H9 (cell line): ENCODE data around the gene TBC1D23. TPM values are rescaled to one million over a fixed set of nuclear protein-coding genes. Genes with fewer than 3 reads are reported as not detected.
A peak's percentile ranks its signal among the peaks of the same experiment; 100 is the strongest.

Experiments used
- DNase-seq: peaks from one replicate; pipeline ENCODE4 v3.0.0-alpha.2; 2017
- H2AFZ ChIP-seq: one replicate; pipeline ENCODE4 v1.6.1; 2013; ENCODE audit warnings: mild to moderate bottlenecking, low read length, control low read depth, moderate library complexity
- H2AK5ac ChIP-seq: 2 replicates; pipeline ENCODE4 v1.6.1; 2013; ENCODE audit warnings: low read length, control low read depth, mixed read lengths; ENCODE audit not compliant: insufficient read length
- H2BK120ac ChIP-seq: one replicate; pipeline ENCODE4 v1.6.1; 2013; ENCODE audit warnings: low read depth, mild to moderate bottlenecking, low read length, control low read depth, inconsistent platforms; ENCODE audit not compliant: poor library complexity, severe bottlenecking
- H2BK12ac ChIP-seq: 2 replicates; pipeline ENCODE4 v1.6.1; 2013; ENCODE audit warnings: low read length, control low read depth, mixed read lengths, low read depth; ENCODE audit not compliant: insufficient read length
- H2BK15ac ChIP-seq: 2 replicates; pipeline ENCODE4 v1.6.1; 2013; ENCODE audit warnings: low read depth, low read length, control low read depth
- H2BK20ac ChIP-seq: one replicate; pipeline ENCODE4 v1.6.1; 2013; ENCODE audit warnings: low read depth, mild to moderate bottlenecking, low read length, control low read depth, inconsistent platforms; ENCODE audit not compliant: poor library complexity, severe bottlenecking
- H2BK5ac ChIP-seq: 2 replicates; pipeline ENCODE4 v1.6.1; 2013; ENCODE audit warnings: low read length, control low read depth, mixed read lengths; ENCODE audit not compliant: insufficient read length
- H3K14ac ChIP-seq: 2 replicates; pipeline ENCODE4 v1.6.1; 2013; ENCODE audit warnings: low read length, control low read depth; ENCODE audit not compliant: insufficient read depth
- H3K18ac ChIP-seq: 2 replicates; pipeline ENCODE4 v1.6.1; 2013; ENCODE audit warnings: low read depth, mild to moderate bottlenecking, mixed read lengths, low read length, control low read depth; ENCODE audit not compliant: insufficient read length
- H3K23ac ChIP-seq: 2 replicates; pipeline ENCODE4 v1.6.1; 2013; ENCODE audit warnings: low read length, control low read depth, mixed read lengths, low read depth; ENCODE audit not compliant: insufficient read length
- H3K23me2 ChIP-seq: 2 replicates; pipeline ENCODE4 v1.6.1; 2013; ENCODE audit warnings: low read depth, mild to moderate bottlenecking, mixed read lengths, low read length, control low read depth; ENCODE audit not compliant: insufficient read length, poor library complexity, severe bottlenecking
- H3K27ac ChIP-seq: 2 replicates; pipeline ENCODE4 v1.5.1; 2013; ENCODE audit warnings: low read length, control low read depth, mixed read lengths, low read depth; ENCODE audit not compliant: insufficient read length
- H3K27me3 ChIP-seq: 2 replicates; pipeline ENCODE4 v1.6.1; 2013; ENCODE audit warnings: low read length, control low read depth, inconsistent platforms; ENCODE audit not compliant: insufficient read depth
- H3K4ac ChIP-seq: 2 replicates; pipeline ENCODE4 v1.6.1; 2013; ENCODE audit warnings: low read depth, mild to moderate bottlenecking, control low read depth, inconsistent platforms, low read length, moderate library complexity
- H3K4me1 ChIP-seq: 2 replicates; pipeline ENCODE4 v1.6.1; 2013; ENCODE audit warnings: low read length, control low read depth, inconsistent platforms; ENCODE audit not compliant: insufficient read depth
- H3K4me2 ChIP-seq: 2 replicates; pipeline ENCODE4 v1.6.1; 2013; ENCODE audit warnings: low read length, control low read depth, mixed read lengths; ENCODE audit not compliant: insufficient read length, insufficient read depth
- H3K56ac ChIP-seq: 2 replicates; pipeline ENCODE4 v1.6.1; 2013; ENCODE audit warnings: low read depth, mild to moderate bottlenecking, mixed read lengths, low read length, control low read depth; ENCODE audit not compliant: insufficient read length
- H3K79me1 ChIP-seq: 2 replicates; pipeline ENCODE4 v1.6.1; 2013; ENCODE audit warnings: low read depth, mild to moderate bottlenecking, moderate library complexity, low read length, control low read depth, inconsistent platforms; ENCODE audit not compliant: insufficient read depth, poor library complexity, severe bottlenecking
- H3K79me2 ChIP-seq: 2 replicates; pipeline ENCODE4 v1.6.1; 2013; ENCODE audit warnings: low read length, control low read depth, inconsistent platforms; ENCODE audit not compliant: insufficient read depth
- H3K9ac ChIP-seq: 2 replicates; pipeline ENCODE4 v1.6.1; 2013; ENCODE audit warnings: low read length, control low read depth, mixed read lengths; ENCODE audit not compliant: insufficient read length; ENCODE audit errors: extremely low read depth
- H3K9me3 ChIP-seq: one replicate; pipeline ENCODE4 v1.6.1; 2013; ENCODE audit warnings: low read depth, low read length, inconsistent platforms; ENCODE audit not compliant: control insufficient read depth
- H3T11ph ChIP-seq: one replicate; pipeline ENCODE4 v1.6.1; 2013; ENCODE audit warnings: mild to moderate bottlenecking, low read length, control low read depth, inconsistent platforms
- H4K20me1 ChIP-seq: one replicate; pipeline ENCODE4 v1.6.1; 2013; ENCODE audit not compliant: control insufficient read depth, insufficient read length, insufficient read depth
- H4K5ac ChIP-seq: 2 replicates; pipeline ENCODE4 v1.6.1; 2013; ENCODE audit warnings: low read depth, mild to moderate bottlenecking, mixed read lengths, low read length, control low read depth; ENCODE audit not compliant: insufficient read length
- H4K8ac ChIP-seq: replicated peaks from 2 replicates; pipeline ENCODE4 v1.6.1; 2013; ENCODE audit warnings: low read length, control low read depth, mixed read lengths, low read depth; ENCODE audit not compliant: insufficient read length
- H4K91ac ChIP-seq: 2 replicates; pipeline ENCODE4 v1.6.1; 2013; ENCODE audit warnings: low read depth, mild to moderate bottlenecking, moderate library complexity, mixed read lengths, low read length, control low read depth; ENCODE audit not compliant: insufficient read length
- H3K27ac Mint-ChIP-seq, 3 experiments: 2 replicates in 2 of 3; 3 replicates in 1 of 3; pipeline ENCODE4 v1.8.0; 2020 to 2021; ENCODE audit warnings: mixed read lengths in 3 of 3, mild to moderate bottlenecking in 1 of 3, moderate library complexity in 1 of 3
- H3K27me3 Mint-ChIP-seq: 2 replicates; pipeline ENCODE4 v1.8.0; 2021; ENCODE audit warnings: low read depth, mild to moderate bottlenecking, moderate library complexity, mixed read lengths
- H3K36me3 Mint-ChIP-seq, 3 experiments: 2 replicates in 2 of 3; 3 replicates in 1 of 3; pipeline ENCODE4 v1.8.0; 2020 to 2021; ENCODE audit warnings: low read depth in 3 of 3, mixed read lengths in 3 of 3; ENCODE audit not compliant: insufficient read depth in 1 of 3
- H3K4me1 Mint-ChIP-seq, 2 experiments: 2 replicates each; pipeline ENCODE4 v1.8.0; 2020; ENCODE audit warnings: mixed read lengths in 2 of 2
- H3K4me3 Mint-ChIP-seq, 2 experiments: 2 replicates in 1 of 2; 3 replicates in 1 of 2; pipeline ENCODE4 v1.8.0; 2020 to 2021; ENCODE audit warnings: mild to moderate bottlenecking in 2 of 2, mixed read lengths in 2 of 2, moderate library complexity in 1 of 2
- H3K9me3 Mint-ChIP-seq, 2 experiments: 2 replicates in 1 of 2; 3 replicates in 1 of 2; pipeline ENCODE4 v1.8.0; 2020; ENCODE audit warnings: mild to moderate bottlenecking in 2 of 2, mixed read lengths in 2 of 2, moderate library complexity in 1 of 2
- CTCF ChIP-seq: fragments of 200-600 bp; sonication (generic); conservative IDR thresholded peaks from 3 replicates; pipeline ENCODE4 v1.8.0; 2021; ENCODE audit warnings: antibody characterized with exemption, mild to moderate bottlenecking
- WGBS: extraction: QIAGEN DNeasy Blood & Tissue Kit; methylation state at CpG from one replicate; pipeline ENCODE4 v1.1.7; 2013; ENCODE audit warnings: missing lambda C conversion rate, low lambda C conversion rate, mixed read lengths; ENCODE audit not compliant: insufficient read length; ENCODE audit errors: extremely low coverage; 5-methylcytosine and 5-hydroxymethylcytosine counted together
- long read RNA-seq: library from polyadenylated mRNA; unstranded; transcript quantifications from one replicate; pipeline ENCODE4 v2.0.0, GENCODE V29; 2020
- total RNA-seq: library from RNA; stranded (reverse); gene quantifications from 2 replicates; pipeline ENCODE4 v1.2.1, GENCODE V29; 2021

Gene TBC1D23
- total RNA-seq = 34.7 and 37.1 TPM in 2 replicates
- long read RNA-seq, full-length matches to known transcripts = 163 of 233 reads
- long read RNA-seq, partial matches to known transcripts = 25 of 233 reads
- long read RNA-seq, other reads (novel, unspliced or antisense) = 45 of 233 reads

- H4K91ac ChIP-seq = no peak within 1 kb of the TSS
- H4K20me1 ChIP-seq = no peaks in the 10 kb centered on the region
- H3K27ac Mint-ChIP-seq = peak within 1 kb of the TSS; percentile 85 to 98 (median 95)
- no peak within 1 kb of the TSS for H4K8ac ChIP-seq
- DNase-seq = peak; percentile 100
- peaks cover 3% of the 10 kb centered on the region; the same call in 1 of the 2 replicates for H3K79me2 ChIP-seq
- H3K4me3 Mint-ChIP-seq = peak within 1 kb of the TSS; percentile 91 to 97
- no peak within 1 kb of the TSS for H2AK5ac ChIP-seq
- H3K4me1 ChIP-seq = no peaks in the 10 kb centered on the region
- no peaks in the 10 kb centered on the region for H3K36me3 Mint-ChIP-seq
- no peak within 1 kb of the TSS for H3K27ac ChIP-seq
- H3K4me1 Mint-ChIP-seq = peaks cover 25 to 35% of the 10 kb centered on the region in 2 experiments
- H2BK120ac ChIP-seq = no peak within 1 kb of the TSS
- H3K23ac ChIP-seq = no peak within 1 kb of the TSS
- peak within 1 kb of the TSS; percentile 96 for H3K4me2 ChIP-seq
- H3T11ph ChIP-seq = no peak within 1 kb of the TSS
- H3K9me3 Mint-ChIP-seq = no peaks in the 10 kb centered on the region
- no peak for TF ChIP-seq CTCF
- H2BK5ac ChIP-seq = no peak within 1 kb of the TSS
- H3K9ac ChIP-seq = peak within 1 kb of the TSS; percentile 73
- no CpG with 5 or more reads among the region's 49 CpGs for WGBS
- no peaks in the 10 kb centered on the region for H3K9me3 ChIP-seq
- no peak within 1 kb of the TSS for H3K4ac ChIP-seq
- H3K14ac ChIP-seq = 0 out of 2 replicates have a peak within 1 kb of the TSS, but pooled peaks have one; percentile 18
- H3K18ac ChIP-seq = peak within 1 kb of the TSS; percentile 46
- no peaks in the 10 kb centered on the region for H3K27me3 Mint-ChIP-seq
- no peak within 1 kb of the TSS for H2BK20ac ChIP-seq
- no peak within 1 kb of the TSS for H4K5ac ChIP-seq
- H2BK12ac ChIP-seq = no peak within 1 kb of the TSS
- H3K79me1 ChIP-seq = peaks cover 5% of the 10 kb centered on the region
- H2AFZ ChIP-seq = peak within 1 kb of the TSS; percentile 70
- no peak within 1 kb of the TSS for H3K56ac ChIP-seq
- H3K23me2 ChIP-seq = peaks cover 10% of the 10 kb centered on the region
- H3K27me3 ChIP-seq = no peaks in the 10 kb centered on the region
- no peak within 1 kb of the TSS for H2BK15ac ChIP-seq
Measured at GRCh38 chr3:100260685-100261484, at the start of gene TBC1D23. TSS of gene TBC1D23 (plus strand) at chr3:100260992. CDS start at chr3:100261019, 27 bp downstream.
